Measurements from ENCODE around the gene PFN3. TPM values are rescaled to one million over a fixed set of nuclear protein-coding genes. Genes with fewer than 3 reads are reported as not detected.

Gene PFN3
- total RNA-seq, 1 donor from 2014 or later = not detected

- Mint-ChIP-seq H3K9me3 (no peaks in the 10 kb centered on the region), H3K27ac (peak overlapping the region; percentile 17), H3K4me3 (peak overlapping the region; percentile 70), H3K36me3 (peaks cover 4% of the 10 kb centered on the region), H3K4me1 (peaks cover 28% of the 10 kb centered on the region), H3K27me3 (ENCODE audit: insufficient read depth, low read depth) (peaks cover 11% of the 10 kb centered on the region)
- no peaks in the 10 kb centered on the region for H3K36me3 ChIP-seq
- no peak overlapping the region for H3K4me3 ChIP-seq
- H4K20me1 ChIP-seq (ENCODE audit: low read depth) = peaks cover 33% of the 10 kb centered on the region
- peaks cover 32% of the 10 kb centered on the region for H3K79me2 ChIP-seq (ENCODE audit: low read depth)
- H2AFZ ChIP-seq (replicated peaks) = no peak overlapping the region
- no peak overlapping the region for H3K4me2 ChIP-seq
- H3K9me3 ChIP-seq (ENCODE audit: low read depth) = no peaks in the 10 kb centered on the region
- H3K4me1 ChIP-seq = peaks cover 9% of the 10 kb centered on the region
- DNase-seq (ENCODE audit: low spot score) = no peak
- H3F3A ChIP-seq (ENCODE audit: low read depth) = peaks cover 12% of the 10 kb centered on the region
- H3K27ac ChIP-seq = no peak overlapping the region
- H3K27me3 ChIP-seq = no peaks in the 10 kb centered on the region
- TF ChIP-seq EZH2phosphoT487 (IDR thresholded peaks at IDR 0.05) = no peak
- TF ChIP-seq CTCF (IDR thresholded peaks at IDR 0.05) = no peak
- TF ChIP-seq EZH2 (IDR thresholded peaks at IDR 0.05) = no peak
- no peak overlapping the region for H3K9ac ChIP-seq
Measured at GRCh38 chr5:177428574-177429217, 28.2 kb upstream of the PFN3 start.

- Histone ChIP-seq H3K4me3 (peak overlapping the region; percentile 95), H3K4me2 (peak overlapping the region; percentile 90)
- no peak overlapping the region for H3K27ac Mint-ChIP-seq
Measured at GRCh38 chr5:177427919-177428573, 27.6 kb upstream of the PFN3 start.

GRCh38 chr5:177427211-177427822, 26.9 kb upstream of the PFN3 start:
- H3K9ac ChIP-seq = peak overlapping the region; percentile 87
- peaks cover 31% of the 10 kb centered on the region for H4K20me1 ChIP-seq (ENCODE audit: low read depth)
- no peak overlapping the region for H2AFZ ChIP-seq (replicated peaks)
- peaks cover 2% of the 10 kb centered on the region for H3K36me3 Mint-ChIP-seq
- H3K27ac ChIP-seq = no peak overlapping the region
- peak overlapping the region; percentile 90 for H3K4me2 ChIP-seq
- peak overlapping the region; percentile 93 for H3K4me3 Mint-ChIP-seq
- DNase-seq (ENCODE audit: low spot score) = peak; percentile 30
- peak overlapping the region; percentile 79 for H3K27ac Mint-ChIP-seq
- peak overlapping the region; percentile 95 for H3K4me3 ChIP-seq
- H3K9me3 Mint-ChIP-seq = no peaks in the 10 kb centered on the region
- no peaks in the 10 kb centered on the region for H3K9me3 ChIP-seq (ENCODE audit: low read depth)
- H3K27me3 ChIP-seq = no peaks in the 10 kb centered on the region
- peaks cover 32% of the 10 kb centered on the region for H3K79me2 ChIP-seq (ENCODE audit: low read depth)
- TF ChIP-seq CTCF (IDR thresholded peaks at IDR 0.05) = no peak
- no peak for TF ChIP-seq EZH2 (IDR thresholded peaks at IDR 0.05)
- peaks cover 9% of the 10 kb centered on the region for H3K4me1 ChIP-seq
- H3K27me3 Mint-ChIP-seq (ENCODE audit: insufficient read depth, low read depth) = peaks cover 13% of the 10 kb centered on the region
- no peaks in the 10 kb centered on the region for H3K36me3 ChIP-seq
- H3F3A ChIP-seq (ENCODE audit: low read depth) = peaks cover 12% of the 10 kb centered on the region
- peaks cover 28% of the 10 kb centered on the region for H3K4me1 Mint-ChIP-seq

More at GRCh38 chr5:177427919-177428573, 27.6 kb upstream of the PFN3 start:
- TF ChIP-seq CTCF (IDR thresholded peaks at IDR 0.05) = no peak
- no peak for TF ChIP-seq EZH2phosphoT487 (IDR thresholded peaks at IDR 0.05)
- TF ChIP-seq EZH2 (IDR thresholded peaks at IDR 0.05) = no peak
- peaks cover 11% of the 10 kb centered on the region for H3K27me3 Mint-ChIP-seq (ENCODE audit: insufficient read depth, low read depth)
- no peaks in the 10 kb centered on the region for H3K36me3 ChIP-seq
- H4K20me1 ChIP-seq (ENCODE audit: low read depth) = peaks cover 33% of the 10 kb centered on the region
- H3K4me1 Mint-ChIP-seq = peaks cover 28% of the 10 kb centered on the region
- H3K36me3 Mint-ChIP-seq = peaks cover 2% of the 10 kb centered on the region
- no peak overlapping the region for H3K9ac ChIP-seq
- no peak for DNase-seq (ENCODE audit: low spot score)
- peaks cover 9% of the 10 kb centered on the region for H3K4me1 ChIP-seq
- peaks cover 12% of the 10 kb centered on the region for H3F3A ChIP-seq (ENCODE audit: low read depth)
- no peak overlapping the region for H3K27ac ChIP-seq
- H3K4me3 Mint-ChIP-seq = peak overlapping the region; percentile 93
- no peak overlapping the region for H2AFZ ChIP-seq (replicated peaks)
- H3K79me2 ChIP-seq (ENCODE audit: low read depth) = peaks cover 32% of the 10 kb centered on the region
- H3K9me3 ChIP-seq (ENCODE audit: low read depth) = no peaks in the 10 kb centered on the region
- no peaks in the 10 kb centered on the region for H3K9me3 Mint-ChIP-seq
- H3K27me3 ChIP-seq = no peaks in the 10 kb centered on the region
